Muscle of leg (tissue), 11 donors: ENCODE results near the gene RAD54L2. TPM values are rescaled to one million over a fixed set of nuclear protein-coding genes. Genes with fewer than 3 reads are reported as not detected.
"Not testable (repeated sequence)": the region's sequence is repeated elsewhere in the genome, so short reads cannot be mapped to it uniquely, and the experiment has no call there.

ENCODE experiments used
- DNase-seq: peaks from one replicate; pipeline ENCODE4 v3.0.0; 2013
- H3K27ac ChIP-seq: one replicate; pipeline ENCODE4 v1.5.1; 2013; ENCODE audit warnings: mild to moderate bottlenecking, low read length, control low read depth
- H3K27me3 ChIP-seq: one replicate; pipeline ENCODE4 v1.6.1; 2013; ENCODE audit warnings: low read length; ENCODE audit not compliant: control insufficient read depth, insufficient read depth
- H3K36me3 ChIP-seq: one replicate; pipeline ENCODE4 v1.6.1; 2013; ENCODE audit warnings: low read length; ENCODE audit not compliant: control insufficient read depth, insufficient read depth
- H3K4me1 ChIP-seq: one replicate; pipeline ENCODE4 v1.6.1; 2013; ENCODE audit warnings: low read length; ENCODE audit not compliant: control insufficient read depth, insufficient read depth
- H3K4me3 ChIP-seq: one replicate; pipeline ENCODE4 v1.5.1; 2013; ENCODE audit warnings: low read length, control low read depth
- H3K9me3 ChIP-seq: replicated peaks from 2 replicates; pipeline ENCODE4 v1.6.1; 2013; ENCODE audit warnings: low read depth, low read length; ENCODE audit not compliant: control insufficient read depth
- WGBS: methylation state at CpG from one replicate; pipeline ENCODE4 v1.1.5; 2013; ENCODE audit warnings: missing lambda C conversion rate; ENCODE audit not compliant: insufficient coverage; 5-methylcytosine and 5-hydroxymethylcytosine counted together
- polyA plus RNA-seq, 8 donors: library from polyadenylated mRNA; unstranded; fragments of 120-200 nt; gene quantifications; one replicate each; pipeline versions ENCODE4 v1.2.1 to v1.2.3, GENCODE V29; 2013; ENCODE audit warnings: inconsistent platforms in 1 of 8, low replicate concordance in 1 of 8; ENCODE audit not compliant: insufficient read length in 8 of 8, insufficient read depth in 1 of 8
- total RNA-seq: library from RNA; stranded (reverse); fragments of 120-200 nt; gene quantifications from one replicate; pipeline ENCODE4 v1.2.4, GENCODE V29; 2013

Gene RAD54L2
- total and polyA plus RNA-seq, 9 donors: 6.6 to 11.5 (median 8.6) TPM

- WGBS: 2% methylated on average over 10 of the region's 11 CpGs
- Histone ChIP-seq H3K4me1 (peaks cover 11% of the 10 kb centered on the region), H3K27me3 (no peaks in the 10 kb centered on the region), H3K4me3 (peak overlapping the region; percentile 86), H3K9me3 (no peaks in the 10 kb centered on the region), H3K27ac (peak overlapping the region; percentile 83), H3K36me3 (peaks cover 9% of the 10 kb centered on the region)
- DNase-seq: no peak
These were observed 897 bp downstream of the RAD54L2 start for GRCh38 chr3:51539291-51539941.

- not testable (repeated sequence) for H3K4me1 ChIP-seq, DNase-seq, H3K27me3 ChIP-seq, H3K4me3 ChIP-seq, H3K27ac ChIP-seq, H3K9me3 ChIP-seq
- WGBS: 97% methylated on average over 7 of the region's 11 CpGs
- H3K36me3 ChIP-seq: peaks cover 11% of the 10 kb centered on the region
These were observed 4.1 kb downstream of the RAD54L2 start for GRCh38 chr3:51542596-51542995.

GRCh38 chr3:51544011-51544775 is 5.7 kb downstream of the RAD54L2 start:
- peaks cover 14% of the 10 kb centered on the region for H3K36me3 ChIP-seq
- no peak overlapping the region for H3K27ac ChIP-seq
- no CpG with 5 or more reads among the region's 3 CpGs for WGBS
- H3K4me3 ChIP-seq: no peak overlapping the region
- H3K27me3 ChIP-seq: no peaks in the 10 kb centered on the region
- no peaks in the 10 kb centered on the region for H3K9me3 ChIP-seq
- DNase-seq: no peak
- H3K4me1 ChIP-seq: peaks cover 6% of the 10 kb centered on the region

GRCh38 chr3:51547274-51547673 is 8.8 kb downstream of the RAD54L2 start:
- H3K4me3 ChIP-seq: no peak overlapping the region
- peaks cover 25% of the 10 kb centered on the region for H3K36me3 ChIP-seq
- no peaks in the 10 kb centered on the region for H3K9me3 ChIP-seq
- no CpG with 5 or more reads among the region's 6 CpGs for WGBS
- no peak overlapping the region for H3K27ac ChIP-seq
- no peaks in the 10 kb centered on the region for H3K4me1 ChIP-seq
- DNase-seq: no peak
- no peaks in the 10 kb centered on the region for H3K27me3 ChIP-seq

GRCh38 chr3:51549311-51549710 is 10.8 kb downstream of the RAD54L2 start:
- 100% methylated on average over 4 of the region's 10 CpGs for WGBS
- Histone ChIP-seq H3K27me3 (no peaks in the 10 kb centered on the region), H3K4me3 (no peak overlapping the region), H3K4me1 (no peaks in the 10 kb centered on the region), H3K9me3 (no peaks in the 10 kb centered on the region), H3K27ac (no peak overlapping the region), H3K36me3 (peaks cover 16% of the 10 kb centered on the region)
- no peak for DNase-seq

GRCh38 chr3:51550080-51550819 is 11.7 kb downstream of the RAD54L2 start:
- DNase-seq: no peak
- peaks cover 14% of the 10 kb centered on the region for H3K36me3 ChIP-seq
- H3K27me3 ChIP-seq: no peaks in the 10 kb centered on the region
- no peak overlapping the region for H3K4me3 ChIP-seq
- H3K27ac ChIP-seq: no peak overlapping the region
- no peaks in the 10 kb centered on the region for H3K9me3 ChIP-seq
- H3K4me1 ChIP-seq: no peaks in the 10 kb centered on the region
- 95% methylated on average over 7 of the region's 8 CpGs for WGBS

- Histone ChIP-seq H3K9me3 (no peaks in the 10 kb centered on the region), H3K27me3 (no peaks in the 10 kb centered on the region), H3K36me3 (peaks cover 2% of the 10 kb centered on the region), H3K4me1 (peaks cover 8% of the 10 kb centered on the region), H3K27ac (no peak overlapping the region), H3K4me3 (no peak overlapping the region)
- no CpG with 5 or more reads among the region's 5 CpGs for WGBS
- no peak for DNase-seq
These were observed 19.5 kb downstream of the RAD54L2 start for GRCh38 chr3:51557993-51558392.

GRCh38 chr3:51559411-51559888 is 20.9 kb downstream of the RAD54L2 start:
- peaks cover 8% of the 10 kb centered on the region for H3K4me1 ChIP-seq
- H3K4me3 ChIP-seq: no peak overlapping the region
- no peak overlapping the region for H3K27ac ChIP-seq
- H3K27me3 ChIP-seq: no peaks in the 10 kb centered on the region
- H3K36me3 ChIP-seq: peaks cover 2% of the 10 kb centered on the region
- WGBS: 14% methylated on average over 2 of the region's 4 CpGs
- DNase-seq: peak; percentile 94
- no peaks in the 10 kb centered on the region for H3K9me3 ChIP-seq

- H3K27ac ChIP-seq: no peak overlapping the region
- H3K4me3 ChIP-seq: no peak overlapping the region
- peaks cover 8% of the 10 kb centered on the region for H3K4me1 ChIP-seq
- no peaks in the 10 kb centered on the region for H3K27me3 ChIP-seq
- no peaks in the 10 kb centered on the region for H3K9me3 ChIP-seq
- H3K36me3 ChIP-seq: peaks cover 2% of the 10 kb centered on the region
- no peak for DNase-seq
These were observed 21.4 kb downstream of the RAD54L2 start for GRCh38 chr3:51559961-51560360.

GRCh38 chr3:51562403-51562802 is 23.9 kb downstream of the RAD54L2 start:
- H3K4me1 ChIP-seq, H3K27ac ChIP-seq, H3K27me3 ChIP-seq, DNase-seq, H3K36me3 ChIP-seq, H3K4me3 ChIP-seq, H3K9me3 ChIP-seq: not testable (repeated sequence)
- 96% methylated on average over 3 of the region's 4 CpGs for WGBS
